SK-N-SH (cell line): ENCODE measurements around the gene PAFAH1B1. TPM values are rescaled to one million over a fixed set of nuclear protein-coding genes. Genes with fewer than 3 reads are reported as not detected.

Experiments
- CTCF ChIA-PET: fragments of 300-600, 350-600 bp; formaldehyde crosslinking; extraction: SDS; loops from one replicate; lab custom pipeline; 2021; lab: Yijun Ruan, JAX
- POLR2A ChIA-PET: fragments of 350-600 bp; sonication (Branson Sonifier 250); formaldehyde crosslinking; extraction: SDS; loops from one replicate; lab custom pipeline; 2020; ENCODE audit warnings: antibody characterized with exemption, inconsistent platforms; lab: Yijun Ruan, JAX
- DNase-seq: peaks from one replicate; pipeline ENCODE4 v3.0.0; 2012
- H2AFZ ChIP-seq: fragments of 200-600 bp; sonication (generic); 2 replicates; pipeline ENCODE4 v1.8.1; 2016; ENCODE audit warnings: antibody characterized with exemption, mild to moderate bottlenecking, low read depth
- H3F3A ChIP-seq: fragments of 200-600 bp; sonication (generic); replicated peaks from 2 replicates; pipeline ENCODE3; 2016; ENCODE audit warnings: antibody characterized with exemption, mild to moderate bottlenecking; ENCODE audit not compliant: insufficient read depth
- H3K27ac ChIP-seq, 2 experiments: fragments of 200-500 bp in 1 of 2; fragments of 200-600 bp in 1 of 2; sonication (Bioruptor generic) in 1 of 2; sonication (generic), shearing (Covaris generic) in 1 of 2; 2 replicates each; pipeline versions ENCODE4 v1.5.1 to v1.6.1; 2014 to 2016; ENCODE audit warnings: low read depth in 2 of 2, inconsistent platforms in 1 of 2, low read length in 1 of 2, mild to moderate bottlenecking in 1 of 2, mixed read lengths in 1 of 2
- H3K27me3 ChIP-seq: fragments of 200-600 bp; sonication (generic), shearing (Covaris generic); 2 replicates; pipeline ENCODE4 v1.6.1; 2016; ENCODE audit warnings: mixed run types; ENCODE audit not compliant: insufficient read depth
- H3K36me3 ChIP-seq, 2 experiments: fragments of 200-500 bp in 1 of 2; fragments of 200-600 bp in 1 of 2; sonication (Bioruptor generic) in 1 of 2; sonication (generic) in 1 of 2; replicated peaks in 1 of 2; 2 replicates each; pipeline versions ENCODE3 to v1.5.1; 2014 to 2016; ENCODE audit warnings: low read length in 1 of 2, mild to moderate bottlenecking in 1 of 2; ENCODE audit not compliant: insufficient read depth in 2 of 2, control insufficient read depth in 1 of 2
- H3K4me1 ChIP-seq, 2 experiments: fragments of 200-500 bp in 1 of 2; fragments of 200-600 bp in 1 of 2; sonication (Bioruptor generic) in 1 of 2; sonication (generic), shearing (Covaris generic) in 1 of 2; 2 replicates each; pipeline versions ENCODE4 v1.5.1 to v1.6.1; 2014 to 2016; ENCODE audit warnings: low read depth in 1 of 2, low read length in 1 of 2, mixed run types in 1 of 2; ENCODE audit not compliant: insufficient read depth in 2 of 2, control insufficient read depth in 1 of 2
- H3K4me2 ChIP-seq: fragments of 200-600 bp; sonication (generic), shearing (Covaris generic); 2 replicates; pipeline ENCODE4 v1.6.1; 2017; ENCODE audit warnings: mixed run types
- H3K4me3 ChIP-seq, 2 experiments: fragments of 200-500 bp in 1 of 2; fragments of 200-600 bp in 1 of 2; sonication (Bioruptor generic) in 1 of 2; sonication (generic), shearing (Covaris generic) in 1 of 2; 2 replicates each; pipeline versions ENCODE4 v1.5.1 to v1.8.1; 2014 to 2016; ENCODE audit warnings: low read depth in 2 of 2, inconsistent platforms in 1 of 2, low read length in 1 of 2, mild to moderate bottlenecking in 1 of 2, mixed read lengths in 1 of 2, moderate library complexity in 1 of 2
- H3K79me2 ChIP-seq: fragments of 200-600 bp; sonication (generic); 2 replicates; pipeline ENCODE4 v1.8.1; 2017; ENCODE audit warnings: mild to moderate bottlenecking; ENCODE audit not compliant: insufficient read depth
- H3K9ac ChIP-seq: fragments of 200-600 bp; sonication (generic); 2 replicates; pipeline ENCODE4 v1.6.1; 2017; ENCODE audit warnings: mixed run types
- H3K9me2 ChIP-seq: fragments of 200-600 bp; sonication (generic); 2 replicates; pipeline ENCODE4 v1.6.1; 2017; ENCODE audit warnings: mixed run types
- H3K9me3 ChIP-seq: fragments of 200-600 bp; sonication (generic); 2 replicates; pipeline ENCODE4 v1.6.1; 2017; ENCODE audit warnings: mixed run types, mild to moderate bottlenecking, moderate library complexity
- H4K20me1 ChIP-seq: fragments of 200-600 bp; sonication (generic); 2 replicates; pipeline ENCODE4 v1.6.1; 2017; ENCODE audit warnings: mild to moderate bottlenecking, mixed run types; ENCODE audit not compliant: insufficient read depth
- CHD2 ChIP-seq: fragments of 150-350 bp; IDR thresholded peaks from 2 replicates; pipeline ENCODE4 v1.6.1; 2018; ENCODE audit warnings: low read length; ENCODE audit not compliant: partially characterized antibody
- GATA2 ChIP-seq: sonication (generic); formaldehyde crosslinking; IDR thresholded peaks from 2 replicates; pipeline ENCODE4 v1.5.0; 2020; ENCODE audit warnings: mild to moderate bottlenecking, missing genetic modification reagents
- JUND ChIP-seq: IDR thresholded peaks from 2 replicates; pipeline ENCODE4 v1.4.0; 2012
- MEF2A ChIP-seq: IDR thresholded peaks from 2 replicates; pipeline ENCODE4 v1.4.0; 2012; ENCODE audit warnings: low read depth, borderline replicate concordance
- NRF1 ChIP-seq: IDR thresholded peaks from 2 replicates; pipeline ENCODE4 v1.6.1; 2012; ENCODE audit warnings: low read depth, mild to moderate bottlenecking, low read length
- TCF12 ChIP-seq: IDR thresholded peaks from 2 replicates; pipeline ENCODE4 v1.4.0; 2012
- WGBS: methylation state at CpG from one replicate; pipeline ENCODE4 v1.1.6; 2017; ENCODE audit warnings: low lambda C conversion rate; 5-methylcytosine and 5-hydroxymethylcytosine counted together
- polyA plus RNA-seq, 3 experiments: library from polyadenylated mRNA; depleted of rRNA; stranded (reverse); fragments of >200 nt; gene quantifications; 2 replicates each; pipeline ENCODE4 v1.2.3, GENCODE V29; 2012
- TF ChIP-seq, protein P1 (sequence below): fragments of 150-350 bp; IDR thresholded peaks from 2 replicates; pipeline ENCODE4 v1.6.1; 2017; ENCODE audit warnings: antibody characterized with exemption, low read length, low read depth, borderline replicate concordance
- TF ChIP-seq, protein P2 (sequence below): fragments of 150-350 bp; IDR thresholded peaks from 2 replicates; pipeline ENCODE4 v1.6.1; 2016; ENCODE audit warnings: mild to moderate bottlenecking, low read depth, low read length
- TF ChIP-seq, protein P3 (sequence below): IDR thresholded peaks from 2 replicates; pipeline ENCODE4; 2012
- TF ChIP-seq, protein P4 (sequence below): IDR thresholded peaks from 2 replicates; pipeline ENCODE4 v1.6.1; 2012; ENCODE audit warnings: mild to moderate bottlenecking, low read depth, low read length, moderate library complexity
- TF ChIP-seq, protein P5 (sequence below): IDR thresholded peaks from 2 replicates; pipeline ENCODE4 v1.4.0; 2012; ENCODE audit warnings: low read depth, borderline replicate concordance

Gene PAFAH1B1
- polyA plus RNA-seq, 1 of the 3 experiments (the other 2 are of a cell fraction), result 37.3 TPM

DNA sequence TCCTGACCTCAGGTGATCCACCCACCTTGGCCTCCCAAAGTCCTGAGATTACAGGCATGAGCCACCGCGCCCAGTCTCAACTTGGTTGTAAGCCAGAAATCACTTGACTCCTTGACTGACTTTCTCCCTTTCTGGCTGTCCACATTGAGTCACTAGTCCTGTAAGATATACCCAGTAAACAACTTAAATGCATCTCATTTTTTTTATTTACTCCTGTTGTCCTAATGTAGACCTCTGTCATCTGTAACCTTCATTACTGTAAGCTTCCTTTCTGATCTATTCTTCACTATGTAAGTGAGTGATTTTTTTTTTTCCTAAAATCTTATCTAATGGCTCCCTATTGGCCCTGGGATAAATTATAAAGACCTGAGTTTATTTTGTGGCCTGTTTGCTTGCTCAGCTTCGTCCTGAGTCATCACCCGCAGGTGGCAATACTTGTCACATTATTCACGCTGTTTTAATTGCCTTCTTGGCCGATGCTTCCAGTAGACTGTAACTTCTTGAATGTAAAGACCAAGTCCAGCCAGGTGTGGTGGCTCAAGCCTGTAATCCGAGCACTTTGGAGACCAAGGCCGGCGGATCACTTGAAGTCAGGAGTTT lies 41.0 kb downstream of the PAFAH1B1 start:
- no peak overlapping the region for H3K27ac ChIP-seq
- peaks cover 6% of the 10 kb centered on the region for H3F3A ChIP-seq
- H2AFZ ChIP-seq, result no peak overlapping the region
- ChIA-PET CTCF (no interaction called here), POLR2A (interaction anchor here (0.7 kb wide), 1 partner anchor 195 kb away, joined by 3 read pairs; no protein-coding TSS in a partner anchor)
- no peaks in the 10 kb centered on the region for H3K9me2 ChIP-seq
- TF ChIP-seq JUND, result no peak
- TF ChIP-seq NRF1, result no peak
- TF ChIP-seq GATA2, result no peak
- no peak for TF ChIP-seq CHD2
- TF ChIP-seq TCF12, result no peak
- TF ChIP-seq, protein P1, sequence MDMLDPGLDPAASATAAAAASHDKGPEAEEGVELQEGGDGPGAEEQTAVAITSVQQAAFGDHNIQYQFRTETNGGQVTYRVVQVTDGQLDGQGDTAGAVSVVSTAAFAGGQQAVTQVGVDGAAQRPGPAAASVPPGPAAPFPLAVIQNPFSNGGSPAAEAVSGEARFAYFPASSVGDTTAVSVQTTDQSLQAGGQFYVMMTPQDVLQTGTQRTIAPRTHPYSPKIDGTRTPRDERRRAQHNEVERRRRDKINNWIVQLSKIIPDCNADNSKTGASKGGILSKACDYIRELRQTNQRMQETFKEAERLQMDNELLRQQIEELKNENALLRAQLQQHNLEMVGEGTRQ, result no peak
- TF ChIP-seq, protein P2, sequence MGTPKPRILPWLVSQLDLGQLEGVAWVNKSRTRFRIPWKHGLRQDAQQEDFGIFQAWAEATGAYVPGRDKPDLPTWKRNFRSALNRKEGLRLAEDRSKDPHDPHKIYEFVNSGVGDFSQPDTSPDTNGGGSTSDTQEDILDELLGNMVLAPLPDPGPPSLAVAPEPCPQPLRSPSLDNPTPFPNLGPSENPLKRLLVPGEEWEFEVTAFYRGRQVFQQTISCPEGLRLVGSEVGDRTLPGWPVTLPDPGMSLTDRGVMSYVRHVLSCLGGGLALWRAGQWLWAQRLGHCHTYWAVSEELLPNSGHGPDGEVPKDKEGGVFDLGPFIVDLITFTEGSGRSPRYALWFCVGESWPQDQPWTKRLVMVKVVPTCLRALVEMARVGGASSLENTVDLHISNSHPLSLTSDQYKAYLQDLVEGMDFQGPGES, result no peak
- TF ChIP-seq, protein P3, sequence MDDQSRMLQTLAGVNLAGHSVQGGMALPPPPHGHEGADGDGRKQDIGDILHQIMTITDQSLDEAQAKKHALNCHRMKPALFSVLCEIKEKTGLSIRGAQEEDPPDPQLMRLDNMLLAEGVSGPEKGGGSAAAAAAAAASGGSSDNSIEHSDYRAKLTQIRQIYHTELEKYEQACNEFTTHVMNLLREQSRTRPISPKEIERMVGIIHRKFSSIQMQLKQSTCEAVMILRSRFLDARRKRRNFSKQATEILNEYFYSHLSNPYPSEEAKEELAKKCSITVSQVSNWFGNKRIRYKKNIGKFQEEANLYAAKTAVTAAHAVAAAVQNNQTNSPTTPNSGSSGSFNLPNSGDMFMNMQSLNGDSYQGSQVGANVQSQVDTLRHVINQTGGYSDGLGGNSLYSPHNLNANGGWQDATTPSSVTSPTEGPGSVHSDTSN, result no peak
- TF ChIP-seq, protein P4, sequence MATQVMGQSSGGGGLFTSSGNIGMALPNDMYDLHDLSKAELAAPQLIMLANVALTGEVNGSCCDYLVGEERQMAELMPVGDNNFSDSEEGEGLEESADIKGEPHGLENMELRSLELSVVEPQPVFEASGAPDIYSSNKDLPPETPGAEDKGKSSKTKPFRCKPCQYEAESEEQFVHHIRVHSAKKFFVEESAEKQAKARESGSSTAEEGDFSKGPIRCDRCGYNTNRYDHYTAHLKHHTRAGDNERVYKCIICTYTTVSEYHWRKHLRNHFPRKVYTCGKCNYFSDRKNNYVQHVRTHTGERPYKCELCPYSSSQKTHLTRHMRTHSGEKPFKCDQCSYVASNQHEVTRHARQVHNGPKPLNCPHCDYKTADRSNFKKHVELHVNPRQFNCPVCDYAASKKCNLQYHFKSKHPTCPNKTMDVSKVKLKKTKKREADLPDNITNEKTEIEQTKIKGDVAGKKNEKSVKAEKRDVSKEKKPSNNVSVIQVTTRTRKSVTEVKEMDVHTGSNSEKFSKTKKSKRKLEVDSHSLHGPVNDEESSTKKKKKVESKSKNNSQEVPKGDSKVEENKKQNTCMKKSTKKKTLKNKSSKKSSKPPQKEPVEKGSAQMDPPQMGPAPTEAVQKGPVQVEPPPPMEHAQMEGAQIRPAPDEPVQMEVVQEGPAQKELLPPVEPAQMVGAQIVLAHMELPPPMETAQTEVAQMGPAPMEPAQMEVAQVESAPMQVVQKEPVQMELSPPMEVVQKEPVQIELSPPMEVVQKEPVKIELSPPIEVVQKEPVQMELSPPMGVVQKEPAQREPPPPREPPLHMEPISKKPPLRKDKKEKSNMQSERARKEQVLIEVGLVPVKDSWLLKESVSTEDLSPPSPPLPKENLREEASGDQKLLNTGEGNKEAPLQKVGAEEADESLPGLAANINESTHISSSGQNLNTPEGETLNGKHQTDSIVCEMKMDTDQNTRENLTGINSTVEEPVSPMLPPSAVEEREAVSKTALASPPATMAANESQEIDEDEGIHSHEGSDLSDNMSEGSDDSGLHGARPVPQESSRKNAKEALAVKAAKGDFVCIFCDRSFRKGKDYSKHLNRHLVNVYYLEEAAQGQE, result no peak
- TF ChIP-seq MEF2A, result no peak
- TF ChIP-seq, protein P5, sequence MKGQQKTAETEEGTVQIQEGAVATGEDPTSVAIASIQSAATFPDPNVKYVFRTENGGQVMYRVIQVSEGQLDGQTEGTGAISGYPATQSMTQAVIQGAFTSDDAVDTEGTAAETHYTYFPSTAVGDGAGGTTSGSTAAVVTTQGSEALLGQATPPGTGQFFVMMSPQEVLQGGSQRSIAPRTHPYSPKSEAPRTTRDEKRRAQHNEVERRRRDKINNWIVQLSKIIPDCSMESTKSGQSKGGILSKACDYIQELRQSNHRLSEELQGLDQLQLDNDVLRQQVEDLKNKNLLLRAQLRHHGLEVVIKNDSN, result no peak
- WGBS, result 85% methylated on average over 9 of the region's 9 CpGs
- H3K9me3 ChIP-seq, result no peaks in the 10 kb centered on the region
- peaks cover 100% of the 10 kb centered on the region for H3K79me2 ChIP-seq
- no peak overlapping the region for H3K9ac ChIP-seq
- H3K4me3 ChIP-seq, result no peak overlapping the region
- no peak for DNase-seq
- peaks cover 99% of the 10 kb centered on the region for H4K20me1 ChIP-seq
- H3K36me3 ChIP-seq, result peaks cover 5 to 20% of the 10 kb centered on the region in 2 experiments
- no peak overlapping the region for H3K4me2 ChIP-seq
- no peaks in the 10 kb centered on the region; a peak in 3 of 4 replicates for H3K4me1 ChIP-seq
- H3K27me3 ChIP-seq, result no peaks in the 10 kb centered on the region
